HG03064 (cell line): Measurements from ENCODE around the gene FBXL16.

Experiments
- ATAC-seq: cut with Tn5 transposase; IDR thresholded peaks from one replicate; pipeline ENCODE4 v1.9.1; 2021; ENCODE audit warnings: low read depth; ENCODE audit not compliant: unreplicated experiment

FBXL16 gene

GRCh38 chr16:734981-735881 is 29.6 kb upstream of the FBXL16 start:
- no peak for ATAC-seq

GRCh38 chr16:734208-734980 is 28.8 kb upstream of the FBXL16 start:
- no peak for ATAC-seq

DNA sequence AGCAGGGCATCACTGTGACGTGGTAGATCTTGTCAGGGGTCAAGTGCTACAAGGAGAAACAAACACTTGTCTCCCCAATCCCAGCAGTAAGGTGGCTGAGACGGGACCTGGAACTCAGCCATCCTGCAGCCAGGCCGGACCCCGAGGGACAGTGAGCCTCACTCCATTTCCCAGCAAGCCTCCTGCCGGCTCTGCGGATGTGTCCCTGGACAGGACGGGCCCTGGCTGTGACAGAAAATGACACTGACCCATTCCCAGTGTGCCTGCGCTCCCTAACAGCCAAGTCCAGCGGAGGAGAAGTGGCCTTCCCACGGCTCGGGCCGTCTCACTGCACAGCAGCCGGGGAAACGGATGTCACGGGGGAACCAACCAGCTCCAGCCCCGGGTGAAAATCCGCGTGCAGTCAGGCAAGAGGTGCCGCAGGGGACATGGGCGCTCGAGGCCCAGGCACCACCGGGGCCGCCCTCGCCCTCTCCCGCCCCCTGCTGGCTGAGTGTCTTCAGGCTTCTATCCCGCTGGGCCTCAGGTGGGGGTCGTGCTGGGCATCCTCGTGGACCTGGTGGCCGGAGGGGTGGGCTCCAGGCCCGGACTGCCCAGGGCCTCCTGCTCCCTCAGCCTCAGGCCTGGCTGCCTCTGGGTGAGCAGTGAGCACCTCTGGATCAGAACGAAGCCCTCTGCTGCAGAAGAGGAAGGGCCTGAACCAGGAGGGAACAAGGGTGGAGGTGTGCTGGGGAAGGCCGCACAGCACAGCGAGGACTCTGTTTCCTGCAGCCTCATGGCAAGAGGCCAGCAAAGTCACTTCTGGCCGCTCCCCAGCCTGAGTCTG is 28.0 kb upstream of the FBXL16 start:
- no peak for ATAC-seq

DNA sequence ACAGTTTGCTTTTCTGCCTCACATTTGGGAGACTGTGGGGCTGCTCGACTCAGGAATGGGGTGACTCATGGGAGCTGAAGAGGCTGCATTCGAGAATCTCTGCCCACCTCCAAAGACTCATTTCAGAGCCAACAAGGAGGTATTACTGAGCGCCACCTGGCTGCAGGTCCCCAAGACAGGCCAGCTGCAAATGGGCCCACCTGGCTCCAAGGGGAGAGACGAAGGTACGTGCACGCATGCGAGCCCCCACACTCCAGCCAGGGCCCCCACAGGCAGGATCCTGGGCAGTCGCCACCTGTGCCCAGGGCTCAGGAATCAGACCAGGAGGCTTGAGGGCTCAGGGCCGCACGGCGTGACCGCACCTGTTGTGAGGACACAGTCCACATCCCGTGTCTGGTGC is 27.3 kb upstream of the FBXL16 start:
- ATAC-seq = no peak

DNA sequence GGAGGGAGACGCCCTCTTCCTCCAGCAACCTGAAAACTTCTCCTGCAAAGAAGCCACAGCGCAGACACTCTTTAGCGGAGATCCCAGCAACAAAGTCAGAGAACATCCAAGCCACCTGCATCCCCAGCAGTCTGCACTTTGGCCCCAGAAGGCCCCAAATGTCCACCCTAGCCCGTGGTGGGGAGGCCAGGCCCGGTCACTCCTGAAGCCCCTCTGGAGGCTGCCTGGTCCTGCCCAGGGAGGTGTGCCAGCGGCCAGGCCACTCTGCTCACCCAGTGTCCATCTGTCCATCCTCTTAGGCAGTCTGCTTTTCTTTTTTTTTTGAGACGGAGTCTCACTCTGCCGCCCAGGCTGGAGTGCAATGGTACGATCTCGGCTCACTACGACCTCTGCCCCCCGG is 26.7 kb upstream of the FBXL16 start:
- no peak for ATAC-seq

- no peak for ATAC-seq
Measured at GRCh38 chr16:730666-731509, 25.3 kb upstream of the FBXL16 start.

- no peak for ATAC-seq
Measured at GRCh38 chr16:729768-730665, 24.4 kb upstream of the FBXL16 start.

GRCh38 chr16:728890-729744 is 23.5 kb upstream of the FBXL16 start:
- no peak for ATAC-seq

- ATAC-seq = no peak
Measured at GRCh38 chr16:728131-728889, 22.7 kb upstream of the FBXL16 start.

DNA sequence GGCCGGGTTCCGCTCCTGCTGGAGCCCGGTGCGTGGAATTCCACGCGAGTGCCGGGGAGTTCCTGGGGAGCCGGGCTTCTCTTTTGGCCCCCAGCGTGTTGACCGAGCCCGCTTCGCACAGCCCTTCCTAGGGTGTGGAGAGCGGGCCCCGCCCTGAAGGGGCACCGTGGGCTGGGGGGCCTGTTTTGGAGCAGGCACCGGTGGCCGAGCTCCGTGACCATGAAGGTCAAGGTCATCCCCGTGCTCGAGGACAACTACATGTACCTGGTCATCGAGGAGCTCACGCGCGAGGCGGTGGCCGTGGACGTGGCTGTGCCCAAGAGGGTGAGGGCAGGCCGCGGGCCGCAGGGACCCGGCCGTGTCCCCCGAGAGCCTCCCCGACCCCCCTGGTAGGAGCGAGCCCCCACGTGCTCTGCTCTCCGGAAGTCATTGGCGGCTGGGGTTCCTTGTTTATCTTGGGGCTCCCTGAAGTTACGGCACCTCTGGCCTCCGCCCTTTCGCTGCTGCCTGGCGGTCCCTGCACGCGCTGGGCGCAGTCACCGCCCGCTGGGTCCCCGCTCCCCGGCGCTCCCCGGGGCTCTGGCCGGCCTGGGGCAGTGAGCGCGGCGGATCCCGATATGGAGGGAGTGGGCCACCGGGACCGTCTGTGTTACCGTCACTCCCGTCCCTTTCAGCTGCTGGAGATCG is 21.8 kb upstream of the FBXL16 start:
- ATAC-seq = no peak

DNA sequence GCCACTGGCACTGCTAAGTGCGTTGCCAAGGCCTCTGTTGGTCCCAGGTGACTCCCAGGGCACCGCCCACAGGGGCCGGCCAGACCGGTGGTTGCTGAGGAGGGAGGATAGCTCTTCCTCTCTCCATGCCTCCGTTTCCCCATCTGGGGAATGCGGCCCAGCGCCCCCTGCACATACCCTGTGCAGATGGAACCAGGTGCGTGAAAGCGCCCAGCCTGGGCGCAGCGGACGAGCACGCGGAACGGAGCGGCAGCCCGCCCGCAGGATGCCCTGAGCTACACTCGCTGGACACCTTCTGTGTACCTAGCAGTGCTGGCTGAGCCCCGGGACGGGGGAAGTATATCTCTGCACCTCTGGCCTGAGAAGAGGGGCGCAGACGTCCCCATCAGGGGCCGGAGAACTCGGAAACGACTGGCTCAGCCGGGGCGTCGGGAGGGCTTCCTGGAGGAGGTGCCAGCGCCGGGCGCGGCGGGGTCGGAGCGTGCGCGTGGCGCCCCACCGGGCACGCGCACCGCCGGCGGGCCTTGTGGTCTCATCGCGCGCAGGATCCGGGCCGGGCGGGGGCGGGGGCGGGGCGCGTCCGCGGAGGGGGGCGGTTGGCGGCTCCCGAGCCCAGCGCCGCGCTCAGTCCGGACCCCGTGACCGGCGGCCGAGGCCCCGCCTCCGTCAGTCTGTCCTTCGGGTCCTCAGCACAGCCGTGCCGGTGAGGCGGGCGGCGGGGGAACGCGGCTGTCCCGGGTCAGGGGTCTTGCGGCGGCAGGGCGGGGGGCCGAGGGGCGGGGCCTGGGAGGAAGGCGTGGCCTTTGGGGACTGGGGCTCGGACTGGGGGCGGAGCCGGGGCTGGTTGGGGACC is 21.1 kb upstream of the FBXL16 start, which contains the start of the genes CCDC78 and HAGHL:
Gene CCDC78 (minus strand): TSS at position 6 of the 853 bp plus-strand sequence. CDS start 76 bp downstream, outside the sequence.
Gene HAGHL (plus strand): TSS at position 669 of the 853 bp plus-strand sequence. CDS start 404 bp downstream, outside the sequence.
- no peak for ATAC-seq

DNA sequence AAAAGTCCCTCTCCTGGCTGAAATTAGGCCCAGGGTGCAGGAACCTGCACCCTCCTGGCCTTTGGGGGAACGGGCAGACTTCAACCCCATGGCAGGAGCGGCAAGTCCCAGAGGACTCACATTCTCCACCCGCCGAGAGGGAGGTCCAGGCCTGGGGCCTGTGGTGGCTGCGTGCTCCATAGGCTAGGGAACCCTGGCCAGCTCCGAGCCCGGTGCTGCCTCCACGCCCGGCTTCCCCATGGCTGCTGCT is 20.5 kb upstream of the FBXL16 start:
- no peak for ATAC-seq

DNA sequence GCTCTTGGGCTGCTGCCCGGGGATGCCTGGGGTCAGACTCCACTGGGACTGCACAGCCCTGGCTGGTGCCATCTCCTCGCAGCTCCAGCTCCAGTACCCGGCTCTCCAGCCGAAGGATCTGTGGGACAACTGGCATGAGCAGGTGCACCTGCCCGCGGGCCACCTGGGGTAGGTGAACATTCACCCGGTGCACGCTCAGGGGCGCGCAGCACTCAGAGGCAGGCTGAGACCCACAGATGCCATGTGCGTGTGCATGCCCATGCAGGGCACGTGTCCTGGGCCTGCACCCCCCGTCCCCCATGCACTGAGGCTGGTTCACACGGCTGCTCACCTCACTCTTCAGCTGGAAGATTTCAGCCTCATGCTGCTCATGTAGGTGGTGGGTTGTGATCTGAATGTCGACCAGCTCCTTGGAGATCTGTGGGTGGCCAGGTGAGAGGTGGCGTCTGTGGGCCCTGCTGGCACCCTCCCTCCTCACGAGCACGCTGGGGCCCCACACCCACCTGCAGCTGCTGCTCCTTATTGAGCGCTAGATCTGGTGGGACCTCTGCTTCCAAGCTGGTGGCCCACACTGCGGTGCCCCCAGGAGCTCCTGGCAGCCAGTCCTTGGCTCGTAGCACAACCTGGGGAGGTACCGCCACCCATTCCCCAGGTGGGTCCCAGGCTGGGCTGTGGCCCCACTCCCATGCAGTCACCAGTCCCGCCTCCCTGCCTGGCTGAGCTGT is 20.0 kb upstream of the FBXL16 start:
- no peak for ATAC-seq

- no peak for ATAC-seq
Measured at GRCh38 chr16:725041-725376, 19.4 kb upstream of the FBXL16 start.
